HUES6 (cell line): Measurements from ENCODE around the gene LY86.

Experiments used
- H3K27ac ChIP-seq: 2 replicates; pipeline ENCODE4 v1.7.0; 2013; ENCODE audit warnings: low read depth, mild to moderate bottlenecking, low read length, inconsistent platforms
- H3K27me3 ChIP-seq: 2 replicates; pipeline ENCODE4 v1.6.1; 2013; ENCODE audit warnings: low read length; ENCODE audit not compliant: control insufficient read depth, insufficient read depth
- H3K36me3 ChIP-seq: 2 replicates; pipeline ENCODE4 v1.6.1; 2013; ENCODE audit warnings: low read length; ENCODE audit not compliant: control insufficient read depth, insufficient read depth
- H3K4me1 ChIP-seq: 2 replicates; pipeline ENCODE4 v1.6.1; 2013; ENCODE audit warnings: low read length; ENCODE audit not compliant: control insufficient read depth, insufficient read depth
- H3K4me3 ChIP-seq: 2 replicates; pipeline ENCODE4 v1.5.1; 2013; ENCODE audit warnings: low read depth, low read length
- H3K9ac ChIP-seq: one replicate; pipeline ENCODE4 v1.6.1; 2013; ENCODE audit warnings: mild to moderate bottlenecking, low read length
- H3K9me3 ChIP-seq: 2 replicates; pipeline ENCODE4 v1.6.1; 2013; ENCODE audit warnings: low read depth, low read length; ENCODE audit not compliant: control insufficient read depth, insufficient read depth

Gene LY86

DNA sequence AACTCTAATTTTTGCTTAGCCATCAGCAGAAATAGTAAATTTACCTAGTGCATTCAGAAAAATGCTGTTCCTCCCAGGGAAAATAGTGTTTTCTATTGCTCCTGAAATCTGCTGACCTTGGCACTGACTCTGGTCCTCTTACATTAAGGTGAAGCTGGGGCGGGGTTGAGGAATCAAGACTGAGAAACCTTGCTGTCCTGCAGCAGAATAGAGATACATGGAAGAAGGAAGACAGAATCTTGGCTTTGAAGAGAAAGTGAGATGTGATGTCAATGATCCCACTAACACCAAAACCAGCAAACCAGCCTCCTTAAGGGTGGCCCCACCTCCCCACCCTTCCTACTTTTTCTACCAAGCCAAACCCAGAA lies 840 bp upstream of the LY86 start:
- no peak overlapping the region for H3K9ac ChIP-seq
- H3K4me1 ChIP-seq, result no peaks in the 10 kb centered on the region
- no peaks in the 10 kb centered on the region for H3K27me3 ChIP-seq
- no peaks in the 10 kb centered on the region for H3K36me3 ChIP-seq
- H3K27ac ChIP-seq, result no peak overlapping the region
- H3K4me3 ChIP-seq, result no peak overlapping the region
- no peaks in the 10 kb centered on the region for H3K9me3 ChIP-seq

DNA sequence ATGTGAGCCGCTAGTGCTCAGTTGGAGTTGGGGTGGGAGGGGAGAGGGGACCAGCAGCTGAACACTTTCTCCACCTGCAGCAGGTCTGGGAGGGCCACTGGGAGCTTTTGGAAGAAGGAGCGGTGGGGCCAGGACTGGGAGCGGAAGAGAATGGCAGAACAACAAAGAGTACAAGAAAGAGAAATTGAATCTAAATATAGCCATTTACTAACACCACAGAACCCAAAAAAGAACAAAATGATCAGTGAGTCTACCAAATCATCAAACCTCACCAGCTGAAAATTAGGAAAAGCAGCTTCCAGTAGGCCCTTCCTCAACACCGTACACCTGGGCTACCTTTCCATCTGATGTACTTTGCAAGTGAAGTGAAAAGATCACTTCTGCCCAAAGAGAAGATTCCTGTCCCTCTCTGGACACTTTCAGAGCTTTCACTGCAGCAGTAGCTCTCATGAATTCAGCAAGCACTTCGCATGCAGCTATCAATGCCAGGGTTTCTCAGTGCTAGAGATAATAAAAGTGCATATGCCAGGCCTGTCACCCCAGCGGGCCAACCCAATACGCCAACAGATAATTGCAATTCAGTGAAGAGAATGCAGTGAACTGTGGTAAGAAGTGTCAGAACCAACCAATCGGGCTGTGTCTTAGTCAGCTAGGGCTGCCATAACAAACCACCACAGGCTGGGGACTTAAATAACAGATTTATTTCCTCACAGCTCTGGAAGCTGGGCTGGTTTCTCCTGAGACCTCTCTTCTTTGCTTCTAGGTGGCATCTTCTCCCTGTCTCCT lies 597 bp downstream of the LY86 start:
- Histone ChIP-seq H3K27me3 (no peaks in the 10 kb centered on the region), H3K4me3 (no peak overlapping the region), H3K9ac (no peak overlapping the region), H3K36me3 (no peaks in the 10 kb centered on the region), H3K9me3 (no peaks in the 10 kb centered on the region), H3K27ac (no peak overlapping the region), H3K4me1 (no peaks in the 10 kb centered on the region)

DNA sequence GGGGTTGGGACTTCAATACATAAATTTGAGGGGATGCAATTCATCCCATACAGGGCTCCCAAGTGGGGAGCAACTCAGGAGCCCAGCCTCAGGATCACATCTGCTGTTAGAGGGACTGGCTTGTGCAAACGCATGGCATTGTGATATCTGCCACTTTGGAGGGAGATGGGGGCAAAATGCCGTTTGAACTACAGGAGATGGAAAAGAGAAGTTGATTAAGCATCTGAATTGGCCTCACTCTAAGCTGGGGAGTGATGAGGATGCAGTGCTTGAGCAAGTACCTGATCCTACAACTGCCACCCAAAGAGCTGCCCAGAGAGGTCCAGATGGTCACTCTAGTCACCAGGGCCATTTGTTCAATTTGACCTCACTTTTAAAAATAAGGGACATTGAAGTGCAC lies 2.0 kb downstream of the LY86 start:
- no peaks in the 10 kb centered on the region for H3K4me1 ChIP-seq
- H3K9me3 ChIP-seq, result no peaks in the 10 kb centered on the region
- no peak overlapping the region for H3K4me3 ChIP-seq
- no peak overlapping the region for H3K27ac ChIP-seq
- no peak overlapping the region for H3K9ac ChIP-seq
- no peaks in the 10 kb centered on the region for H3K27me3 ChIP-seq
- H3K36me3 ChIP-seq, result no peaks in the 10 kb centered on the region

DNA sequence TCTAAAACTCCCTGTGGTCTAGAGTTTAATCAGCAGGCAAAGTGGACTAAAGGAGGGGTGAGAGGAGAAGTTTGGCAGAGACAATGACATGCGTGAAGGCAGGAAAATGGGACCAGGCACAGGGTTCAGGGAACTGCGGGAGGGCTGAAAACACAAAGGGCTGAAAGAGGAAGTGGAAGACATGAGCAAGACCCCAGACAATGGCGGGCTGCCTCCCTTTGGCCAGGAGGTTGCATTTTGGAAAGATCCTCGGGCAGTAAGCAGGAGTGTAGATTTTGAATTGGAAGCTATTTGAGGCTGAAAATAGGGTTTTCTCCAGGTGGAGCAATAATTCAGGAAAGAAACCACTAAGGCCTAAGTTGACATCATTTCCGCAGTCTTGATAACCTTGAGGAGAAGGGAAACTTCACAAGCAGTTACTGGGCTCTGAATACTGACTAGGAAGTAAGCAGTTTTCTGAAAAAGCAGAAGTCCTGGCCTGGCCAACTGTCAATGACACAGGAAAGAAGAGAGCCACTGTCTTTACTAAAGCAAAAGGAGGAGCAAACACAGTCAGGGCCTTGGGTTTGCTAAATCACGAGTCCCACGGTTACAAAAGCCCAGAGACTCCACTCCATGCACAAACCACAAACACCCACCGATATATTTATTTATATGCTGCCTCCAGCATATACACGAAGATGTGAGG lies 3.4 kb downstream of the LY86 start:
- Histone ChIP-seq H3K27me3 (no peaks in the 10 kb centered on the region), H3K9me3 (no peaks in the 10 kb centered on the region), H3K27ac (no peak overlapping the region), H3K4me3 (no peak overlapping the region), H3K36me3 (no peaks in the 10 kb centered on the region), H3K9ac (no peak overlapping the region), H3K4me1 (no peaks in the 10 kb centered on the region)

DNA sequence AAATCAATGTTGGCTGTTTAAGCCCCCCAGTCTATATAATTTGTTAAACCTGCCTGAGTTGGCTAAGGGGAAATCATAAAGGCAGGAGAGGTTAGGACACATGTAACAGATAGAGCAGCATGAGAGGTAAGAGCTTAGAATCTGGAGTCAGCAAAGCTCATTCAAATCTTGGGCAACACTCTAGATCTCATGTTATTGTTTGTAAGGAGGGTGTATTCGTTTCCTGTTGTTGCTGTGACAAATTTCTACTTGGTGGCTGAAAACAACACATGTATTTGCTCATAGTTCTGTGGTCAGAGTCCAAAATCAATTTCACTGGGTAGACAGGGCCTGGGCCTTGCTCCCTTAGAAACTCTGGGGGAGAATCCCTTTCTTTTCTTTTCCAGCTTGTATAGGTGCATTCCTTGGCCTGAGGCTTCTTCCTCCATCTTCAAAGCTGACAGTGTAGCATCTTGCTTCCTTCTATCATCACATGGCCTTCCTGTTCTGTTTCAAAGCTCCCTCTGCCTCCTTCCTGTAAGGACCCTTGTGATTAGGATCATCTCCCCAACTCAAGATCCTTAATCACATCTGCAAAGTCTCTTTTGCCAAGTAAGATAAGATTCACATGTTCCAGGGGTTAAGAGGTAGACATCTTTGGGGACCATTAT lies 4.4 kb downstream of the LY86 start:
- Histone ChIP-seq H3K9me3 (no peaks in the 10 kb centered on the region), H3K27me3 (no peaks in the 10 kb centered on the region), H3K4me3 (no peak overlapping the region), H3K27ac (no peak overlapping the region), H3K36me3 (no peaks in the 10 kb centered on the region), H3K9ac (no peak overlapping the region), H3K4me1 (no peaks in the 10 kb centered on the region)

DNA sequence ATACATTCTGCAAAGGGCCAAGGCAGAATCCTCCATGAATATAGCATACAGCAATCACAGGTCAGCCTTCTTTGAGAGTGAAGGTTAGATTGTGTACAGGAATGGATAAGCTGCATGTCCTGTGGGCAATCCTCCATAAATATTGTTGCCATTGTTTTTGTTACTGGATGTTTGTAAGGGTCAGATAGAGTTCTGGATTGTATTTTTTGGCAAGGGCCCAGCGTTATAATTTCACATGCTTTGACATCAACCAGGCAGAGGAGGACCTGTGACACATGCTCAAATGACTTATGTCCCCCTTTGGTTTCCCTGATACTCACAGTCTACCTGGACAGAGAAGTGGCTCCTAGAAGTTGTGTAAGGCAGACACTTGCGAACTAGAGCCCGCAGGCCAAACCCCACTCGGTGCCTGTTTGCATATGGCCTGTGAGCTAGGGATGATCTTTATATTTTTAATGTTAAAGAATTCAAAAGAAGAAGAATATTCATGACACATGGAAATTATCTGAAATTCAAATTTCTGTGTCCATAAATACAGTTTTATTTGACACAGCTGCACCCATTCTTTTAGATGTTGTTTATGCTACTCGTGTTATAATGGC lies 5.4 kb downstream of the LY86 start:
- H3K27me3 ChIP-seq, result no peaks in the 10 kb centered on the region
- H3K4me3 ChIP-seq, result no peak overlapping the region
- H3K9me3 ChIP-seq, result no peaks in the 10 kb centered on the region
- no peak overlapping the region for H3K27ac ChIP-seq
- no peaks in the 10 kb centered on the region for H3K4me1 ChIP-seq
- H3K9ac ChIP-seq, result no peak overlapping the region
- no peaks in the 10 kb centered on the region for H3K36me3 ChIP-seq

GRCh38 chr6:6595025-6595424 lies 6.5 kb downstream of the LY86 start:
- Histone ChIP-seq H3K36me3 (no peaks in the 10 kb centered on the region), H3K4me3 (no peak overlapping the region), H3K9me3 (no peaks in the 10 kb centered on the region), H3K27ac (no peak overlapping the region), H3K4me1 (no peaks in the 10 kb centered on the region), H3K27me3 (no peaks in the 10 kb centered on the region), H3K9ac (no peak overlapping the region)

GRCh38 chr6:6595952-6596351 lies 7.4 kb downstream of the LY86 start:
- no peak overlapping the region for H3K27ac ChIP-seq
- peaks cover 4% of the 10 kb centered on the region; the same call in 1 of the 2 replicates for H3K4me1 ChIP-seq
- H3K4me3 ChIP-seq, result no peak overlapping the region
- no peaks in the 10 kb centered on the region for H3K27me3 ChIP-seq
- no peak overlapping the region for H3K9ac ChIP-seq
- H3K36me3 ChIP-seq, result no peaks in the 10 kb centered on the region
- H3K9me3 ChIP-seq, result no peaks in the 10 kb centered on the region

DNA sequence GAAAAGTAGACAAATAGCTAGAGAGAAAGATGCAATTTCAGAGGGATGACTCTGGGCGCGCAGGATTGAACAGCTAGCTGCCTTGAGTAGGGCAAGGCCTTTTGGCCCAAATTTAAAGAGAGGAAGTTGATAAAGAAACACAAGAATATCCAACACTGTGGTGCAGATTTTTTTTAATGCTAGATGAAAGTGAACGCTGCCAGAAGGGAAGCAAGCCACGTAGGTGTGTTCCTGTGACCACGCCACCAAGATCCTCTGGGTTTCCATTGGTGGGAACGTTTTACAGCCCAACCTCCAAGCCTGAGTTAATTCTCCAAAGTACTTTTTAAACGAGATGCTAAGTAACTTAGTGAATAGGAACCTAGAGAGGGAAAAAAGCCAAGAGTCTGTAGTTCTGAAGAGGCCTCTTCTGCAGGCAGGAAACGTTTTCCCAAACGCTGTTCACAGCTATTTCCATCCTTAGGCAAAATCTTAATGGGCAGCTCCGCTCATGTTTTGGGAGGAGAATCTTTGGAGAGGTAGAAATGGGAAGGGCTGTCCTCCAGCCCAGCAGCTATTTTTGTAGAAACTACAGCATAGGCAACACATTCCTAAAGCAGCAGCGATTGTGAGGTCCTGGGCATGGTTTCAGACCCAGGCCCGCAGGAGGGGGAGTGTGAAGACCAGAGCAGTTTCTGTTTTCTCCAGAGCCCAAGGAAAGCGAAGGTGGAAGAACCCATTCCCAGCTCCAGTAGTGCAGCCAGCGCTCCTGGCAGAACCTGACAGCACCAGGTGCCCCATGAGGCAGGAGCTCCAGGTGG lies 8.2 kb downstream of the LY86 start:
- Histone ChIP-seq H3K36me3 (no peaks in the 10 kb centered on the region), H3K9ac (no peak overlapping the region), H3K27ac (no peak overlapping the region), H3K9me3 (no peaks in the 10 kb centered on the region), H3K4me3 (no peak overlapping the region), H3K27me3 (no peaks in the 10 kb centered on the region), H3K4me1 (peaks cover 7% of the 10 kb centered on the region; the same call in 1 of the 2 replicates)

GRCh38 chr6:6597682-6598081 lies 9.2 kb downstream of the LY86 start:
- no peak overlapping the region for H3K4me3 ChIP-seq
- no peaks in the 10 kb centered on the region for H3K36me3 ChIP-seq
- H3K27ac ChIP-seq, result no peak overlapping the region
- peaks cover 7% of the 10 kb centered on the region; the same call in 1 of the 2 replicates for H3K4me1 ChIP-seq
- no peak overlapping the region for H3K9ac ChIP-seq
- no peaks in the 10 kb centered on the region for H3K9me3 ChIP-seq
- H3K27me3 ChIP-seq, result no peaks in the 10 kb centered on the region
